Endometrium (tissue), 2 donors: ENCODE measurements around the gene ANKRD45.
"Not testable (repeated sequence)": the region's sequence is repeated elsewhere in the genome, so short reads cannot be mapped to it uniquely, and the experiment has no call there.

ENCODE experiments used
- FAIRE-seq: peaks from 2 replicates; lab custom pipeline; 2012; peaks lifted over from hg19 to GRCh38; lab: Jason Lieb, UNC
- donor health status: control.
- donor health status: control.

ANKRD45 gene

DNA sequence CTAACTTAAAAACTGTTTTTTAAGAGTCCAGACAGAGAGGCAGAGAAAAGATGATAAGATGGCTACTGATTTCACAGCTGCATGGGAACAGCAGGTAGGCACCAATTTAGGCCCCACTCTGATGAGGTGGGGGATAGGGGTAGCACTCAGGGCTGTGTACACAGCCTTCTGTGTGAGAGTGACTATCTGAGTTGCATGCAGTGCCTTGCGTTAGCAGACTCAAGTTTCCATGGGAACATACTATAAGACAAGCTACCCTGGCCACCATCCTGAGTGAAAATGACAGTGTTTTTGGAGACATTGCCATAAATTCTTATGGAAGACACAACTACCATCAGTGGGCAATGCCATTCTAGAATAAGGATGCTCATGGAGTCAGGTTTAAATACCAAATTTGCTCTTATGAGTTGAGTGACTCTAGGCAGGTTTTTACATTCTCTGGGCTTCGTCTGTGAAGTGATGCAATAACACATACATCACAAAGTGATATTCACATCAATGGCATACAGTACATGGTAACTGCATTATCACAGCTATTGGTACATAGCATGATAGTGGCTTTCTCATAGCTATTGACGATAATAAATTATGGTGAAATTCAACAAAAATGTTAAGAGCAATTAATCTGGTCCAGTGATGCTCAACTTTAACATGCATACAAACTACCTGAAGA, 97.3 kb downstream of the ANKRD45 start:
- FAIRE-seq: no peak

- no peak for FAIRE-seq
Observed at GRCh38 chr1:173570370-173571007, 99.2 kb downstream of the ANKRD45 start.

DNA sequence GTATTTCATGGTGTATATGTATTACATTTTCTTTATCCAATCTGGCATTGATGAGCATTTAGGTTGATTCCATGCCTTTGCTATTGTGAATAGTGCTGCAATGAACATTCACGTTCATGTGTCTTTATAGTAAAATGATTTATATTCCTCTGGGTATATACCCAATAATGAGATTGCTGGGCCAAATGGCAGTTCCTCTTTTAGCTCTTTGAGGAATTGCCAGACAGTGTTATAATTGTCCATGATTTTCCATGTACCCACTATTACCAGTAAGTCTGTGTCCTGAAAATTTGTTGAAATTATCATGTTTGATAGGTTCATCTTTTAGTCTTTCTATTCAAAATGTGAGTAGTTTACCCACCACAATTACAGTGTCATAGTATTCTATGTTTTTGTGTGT, 101.2 kb downstream of the ANKRD45 start:
- FAIRE-seq: no peak

GRCh38 chr1:173563846-173564245, 105.8 kb downstream of the ANKRD45 start:
- FAIRE-seq: not testable (repeated sequence)

DNA sequence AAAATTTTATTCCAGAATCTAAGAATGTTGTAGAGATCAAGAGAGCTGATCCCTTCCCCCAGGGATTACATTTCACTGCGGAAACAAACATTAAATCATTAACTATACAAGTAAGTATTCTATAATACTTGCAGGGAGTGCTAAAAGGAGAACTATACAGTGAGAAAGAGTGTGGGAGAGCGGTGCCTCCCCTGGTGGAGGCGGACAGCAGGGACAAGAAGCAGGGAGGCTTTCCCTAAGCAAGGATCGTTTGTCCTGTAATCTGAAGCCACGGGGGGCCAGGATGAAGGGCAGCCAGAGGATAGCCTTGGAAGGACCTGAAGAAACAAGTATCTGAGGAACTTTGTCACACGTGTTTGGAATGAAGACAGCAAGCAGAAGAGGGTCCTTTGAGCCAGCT, 106.8 kb downstream of the ANKRD45 start:
- FAIRE-seq: no peak

- no peak for FAIRE-seq
Observed at GRCh38 chr1:173561263-173561662, 108.4 kb downstream of the ANKRD45 start.

DNA sequence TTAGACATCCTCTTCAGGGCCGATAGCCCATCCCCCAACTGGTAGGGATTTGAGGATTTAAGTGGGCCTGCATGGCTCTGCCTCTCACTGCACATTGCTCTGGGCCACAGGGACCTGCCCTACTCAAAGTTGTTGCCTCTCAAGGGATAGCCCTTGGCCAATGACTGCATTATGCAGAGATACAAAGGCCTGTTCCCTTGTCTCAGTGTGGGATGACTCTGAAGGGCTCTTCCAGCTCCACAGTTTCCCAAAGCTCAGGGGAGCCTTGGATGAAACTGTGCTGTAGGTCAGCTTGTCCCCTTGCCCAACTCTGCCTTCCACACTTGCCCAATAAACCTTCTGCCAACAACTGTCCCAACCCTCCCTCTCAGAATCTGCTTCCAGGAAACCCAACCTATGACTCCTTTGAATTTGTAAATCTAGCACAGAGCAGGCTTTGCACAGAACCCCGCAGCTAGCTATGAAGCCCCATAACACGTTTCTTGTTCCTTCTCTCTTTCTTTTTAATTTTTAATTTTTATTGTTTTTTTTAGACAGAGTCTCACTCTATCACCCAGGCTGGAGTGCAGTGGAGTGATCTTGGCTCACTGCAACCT, 109.3 kb downstream of the ANKRD45 start:
- FAIRE-seq: no peak
